Transverse colon (tissue), 4 donors: ENCODE results near the gene INPP4B.

Experiments
- CTCF ChIP-seq, 5 experiments: fragments of 200-600 bp in 3 of 5; fragments of 450-650 bp in 2 of 5; sonication (generic) in 3 of 5; IDR thresholded peaks; 1 replicate in 2 of 5; 2 replicates in 3 of 5; pipeline ENCODE4 v1.5.1; 2016 to 2017; ENCODE audit warnings: antibody characterized with exemption in 5 of 5, inconsistent platforms in 3 of 5, mild to moderate bottlenecking in 2 of 5, moderate library complexity in 1 of 5
- EP300 ChIP-seq: sonication (generic); formaldehyde crosslinking; IDR thresholded peaks from one replicate; pipeline ENCODE4 v1.6.1; 2017; ENCODE audit warnings: antibody characterized with exemption, low read depth
- POLR2A ChIP-seq: fragments of 450-650 bp; IDR thresholded peaks from one replicate; pipeline ENCODE4 v1.6.1; 2016; ENCODE audit warnings: antibody characterized with exemption, mild to moderate bottlenecking, moderate library complexity
- POLR2AphosphoS5 ChIP-seq, 3 donors: sonication (generic); formaldehyde crosslinking; IDR thresholded peaks; one replicate each; pipeline ENCODE4 v1.6.1; 2016; ENCODE audit warnings: antibody characterized with exemption in 3 of 3

DNA sequence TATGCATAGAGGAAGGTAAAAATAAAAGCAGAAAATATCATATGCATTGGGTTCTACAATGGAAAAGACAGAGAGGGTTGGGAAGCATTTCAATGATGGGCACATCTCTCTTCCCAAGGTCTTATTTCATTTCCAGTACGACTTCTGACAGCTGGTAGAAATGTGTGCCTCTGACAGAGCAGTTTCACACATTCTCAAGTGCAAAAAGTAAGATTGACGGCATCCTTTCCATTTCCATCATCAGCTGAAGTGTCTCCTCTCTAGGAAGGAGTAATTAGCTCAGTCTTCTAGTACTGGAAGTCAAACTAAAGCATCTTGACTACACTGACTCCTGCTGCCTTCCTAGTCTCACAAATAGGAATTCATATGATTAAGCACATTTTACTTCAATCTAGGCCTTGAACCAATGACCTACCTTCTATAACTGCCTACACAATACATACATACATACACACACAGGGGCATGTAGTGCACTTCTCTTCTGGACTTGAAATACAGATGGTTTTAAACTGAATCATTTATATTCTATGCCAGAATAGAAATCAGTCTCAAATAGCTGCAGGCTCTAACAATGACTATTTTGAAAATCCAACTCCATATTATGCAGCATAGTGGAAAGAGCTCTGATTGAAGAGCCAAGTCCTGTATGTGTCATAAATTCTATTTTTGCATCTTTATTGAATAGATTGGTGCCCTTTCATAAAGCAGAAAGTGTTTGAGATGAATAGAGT, 473.4 kb downstream of the INPP4B start:
- TF ChIP-seq CTCF (IDR thresholded peaks at IDR 0.05): no peak
- no peak for TF ChIP-seq POLR2A
- TF ChIP-seq POLR2AphosphoS5 (IDR thresholded peaks at IDR 0.05): no peak
- TF ChIP-seq EP300: no peak
